22Rv1 (cell line): Measurements from ENCODE around the gene APIP.

ENCODE experiments used
- H3K27ac ChIP-seq: fragments of 450-650 bp; 2 replicates; pipeline ENCODE4 v1.5.1; 2017
- CTCF ChIP-seq: fragments of 450-650 bp; IDR thresholded peaks from 2 replicates; pipeline ENCODE4 v1.5.1; 2017; ENCODE audit warnings: mild to moderate bottlenecking
- ZFX ChIP-seq: fragments of 450-650 bp; IDR thresholded peaks from 2 replicates; pipeline ENCODE4 v1.6.1; 2017; ENCODE audit warnings: antibody characterized with exemption, borderline replicate concordance

Gene APIP

GRCh38 chr11:34916015-34916842 is at the start of gene APIP, which contains the start of gene PDHX:
TSS of gene APIP (minus strand) at chr11:34916379. CDS start at chr11:34916284, 95 bp downstream.
TSS of gene PDHX (plus strand) at chr11:34916618. CDS start at chr11:34916656, 38 bp downstream.
- no peak for TF ChIP-seq ZFX
- no peak for TF ChIP-seq CTCF

GRCh38 chr11:34964610-34965331 is 48.6 kb upstream of the APIP start:
- H3K27ac ChIP-seq, result no peak overlapping the region
- no peak for TF ChIP-seq ZFX
- no peak for TF ChIP-seq CTCF

More at GRCh38 chr11:34916015-34916842, at the start of gene APIP, which contains the start of gene PDHX:
- peak within 1 kb of the TSS; percentile 97 for H3K27ac ChIP-seq

- H3K27ac ChIP-seq, result no peak overlapping the region
- no peak for TF ChIP-seq CTCF
- no peak for TF ChIP-seq ZFX
These were observed 47.2 kb upstream of the APIP start for GRCh38 chr11:34963351-34963750.

- H3K27ac ChIP-seq, result no peak overlapping the region
- TF ChIP-seq CTCF, result no peak
- TF ChIP-seq ZFX, result no peak
These were observed 45.9 kb upstream of the APIP start for GRCh38 chr11:34962034-34962433.

- no peak for TF ChIP-seq ZFX
- TF ChIP-seq CTCF, result no peak
- no peak overlapping the region for H3K27ac ChIP-seq
These were observed 44.1 kb upstream of the APIP start for GRCh38 chr11:34960277-34960676.

- TF ChIP-seq ZFX (no peak), CTCF (no peak)
- H3K27ac ChIP-seq, result no peak overlapping the region
These were observed 43.6 kb upstream of the APIP start for GRCh38 chr11:34959770-34960169.

- TF ChIP-seq CTCF (no peak), ZFX (no peak)
These were observed 41.4 kb upstream of the APIP start for GRCh38 chr11:34957606-34958005.

More at GRCh38 chr11:34957606-34958005, 41.4 kb upstream of the APIP start:
- no peak overlapping the region for H3K27ac ChIP-seq
